Measurements from ENCODE around the gene CTNND1. TPM values are rescaled to one million over a fixed set of nuclear protein-coding genes. Genes with fewer than 3 reads are reported as not detected.

The CTNND1 gene
- total and polyA plus RNA-seq, 2 experiments from 2014 or later, result 39.1 to 136 TPM

DNA sequence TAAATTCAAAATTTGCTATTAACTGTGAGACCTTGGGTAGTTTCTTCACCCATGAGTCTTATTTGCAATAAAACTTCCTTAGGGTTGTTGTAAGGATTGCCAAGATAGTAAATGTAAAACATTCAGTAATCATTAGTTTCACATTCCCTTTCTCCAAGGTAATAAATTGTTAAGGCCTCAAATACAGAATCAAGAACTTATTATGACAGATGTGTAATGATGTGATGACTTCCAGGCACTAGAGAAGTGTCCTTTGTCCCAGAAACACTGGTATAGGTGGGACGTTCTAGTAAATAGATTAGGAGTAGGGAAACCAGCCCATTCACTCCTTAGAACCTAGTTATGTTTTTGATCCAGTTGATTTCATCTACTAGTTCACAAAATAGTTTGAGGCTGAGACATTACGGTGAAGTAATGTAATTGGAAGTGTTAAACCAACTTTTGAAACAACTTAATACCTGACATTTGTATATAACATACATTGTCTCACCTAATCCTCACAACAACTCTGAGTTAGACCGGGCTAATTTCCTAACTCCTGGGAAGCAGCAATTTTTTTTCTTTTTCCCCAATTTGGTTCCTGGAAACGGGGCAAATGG, 25.5 kb downstream of the CTNND1 start:
- no peaks in the 10 kb centered on the region for H3K9me3 Mint-ChIP-seq
- H3K36me3 Mint-ChIP-seq (ENCODE audit: low read depth), result peaks cover 7% of the 10 kb centered on the region
- no peaks in the 10 kb centered on the region for H3K9me2 ChIP-seq (ENCODE audit: insufficient read depth)
- H3K27ac Mint-ChIP-seq, result peak overlapping the region; percentile 86; the same call in 1 of the 2 replicates
- H3K4me3 Mint-ChIP-seq, result no peak overlapping the region
- DNase-seq (ENCODE audit: low spot score) (no peak), ATAC-seq (no peak)
- H3F3A ChIP-seq (replicated peaks; ENCODE audit: low read depth), result no peaks in the 10 kb centered on the region
- no peak overlapping the region for H3K4me3 ChIP-seq
- H3K27me3 ChIP-seq (ENCODE audit: insufficient read depth), result no peaks in the 10 kb centered on the region
- peak overlapping the region; percentile 63 for H3K4me2 ChIP-seq
- H2AFZ ChIP-seq, result no peak overlapping the region
- peaks cover 54% of the 10 kb centered on the region for H3K4me1 Mint-ChIP-seq
- H4K20me1 ChIP-seq (replicated peaks; ENCODE audit: insufficient read depth), result peaks cover 19% of the 10 kb centered on the region
- H3K27ac ChIP-seq (ENCODE audit: low read depth), result peak overlapping the region; percentile 68; the same call in 1 of the 2 replicates
- peaks cover 100% of the 10 kb centered on the region for H3K79me2 ChIP-seq (replicated peaks; ENCODE audit: insufficient read depth)
- H3K27me3 Mint-ChIP-seq (ENCODE audit: insufficient read depth, low read depth, poor library complexity), result peaks cover 6% of the 10 kb centered on the region
- peaks cover 37% of the 10 kb centered on the region for H3K4me1 ChIP-seq (ENCODE audit: insufficient read depth)
- no peaks in the 10 kb centered on the region for H3K36me3 ChIP-seq (ENCODE audit: insufficient read depth)
- TF ChIP-seq ZNF114 (CRISPR knock-in tag; IDR thresholded peaks at IDR 0.05) (no peak), EZH2 (IDR thresholded peaks at IDR 0.05; ENCODE audit: low read depth, unreplicated experiment) (no peak), ZNF462 (CRISPR knock-in tag; IDR thresholded peaks at IDR 0.05) (no peak), STAT1 (IDR thresholded peaks at IDR 0.05; ENCODE audit: unreplicated experiment) (no peak), CREB1 (CRISPR knock-in tag; IDR thresholded peaks at IDR 0.05; ENCODE audit: low read depth) (no peak), ZNF331 (CRISPR knock-in tag; IDR thresholded peaks at IDR 0.05; ENCODE audit: low read depth) (no peak), NANOG (IDR thresholded peaks at IDR 0.05; ENCODE audit: borderline replicate concordance) (no peak), POLR2AphosphoS5 (IDR thresholded peaks at IDR 0.05; ENCODE audit: low read depth) (no peak), REST (IDR thresholded peaks at IDR 0.05; ENCODE audit: unreplicated experiment) (no peak), EZH2phosphoT487 (IDR thresholded peaks at IDR 0.05; ENCODE audit: unreplicated experiment) (no peak), JUNB (IDR thresholded peaks at IDR 0.05; ENCODE audit: unreplicated experiment) (no peak)
- TF ChIP-seq, protein P1, sequence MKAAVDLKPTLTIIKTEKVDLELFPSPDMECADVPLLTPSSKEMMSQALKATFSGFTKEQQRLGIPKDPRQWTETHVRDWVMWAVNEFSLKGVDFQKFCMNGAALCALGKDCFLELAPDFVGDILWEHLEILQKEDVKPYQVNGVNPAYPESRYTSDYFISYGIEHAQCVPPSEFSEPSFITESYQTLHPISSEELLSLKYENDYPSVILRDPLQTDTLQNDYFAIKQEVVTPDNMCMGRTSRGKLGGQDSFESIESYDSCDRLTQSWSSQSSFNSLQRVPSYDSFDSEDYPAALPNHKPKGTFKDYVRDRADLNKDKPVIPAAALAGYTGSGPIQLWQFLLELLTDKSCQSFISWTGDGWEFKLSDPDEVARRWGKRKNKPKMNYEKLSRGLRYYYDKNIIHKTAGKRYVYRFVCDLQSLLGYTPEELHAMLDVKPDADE (IDR thresholded peaks at IDR 0.05), result no peak
- TF ChIP-seq, protein P2, sequence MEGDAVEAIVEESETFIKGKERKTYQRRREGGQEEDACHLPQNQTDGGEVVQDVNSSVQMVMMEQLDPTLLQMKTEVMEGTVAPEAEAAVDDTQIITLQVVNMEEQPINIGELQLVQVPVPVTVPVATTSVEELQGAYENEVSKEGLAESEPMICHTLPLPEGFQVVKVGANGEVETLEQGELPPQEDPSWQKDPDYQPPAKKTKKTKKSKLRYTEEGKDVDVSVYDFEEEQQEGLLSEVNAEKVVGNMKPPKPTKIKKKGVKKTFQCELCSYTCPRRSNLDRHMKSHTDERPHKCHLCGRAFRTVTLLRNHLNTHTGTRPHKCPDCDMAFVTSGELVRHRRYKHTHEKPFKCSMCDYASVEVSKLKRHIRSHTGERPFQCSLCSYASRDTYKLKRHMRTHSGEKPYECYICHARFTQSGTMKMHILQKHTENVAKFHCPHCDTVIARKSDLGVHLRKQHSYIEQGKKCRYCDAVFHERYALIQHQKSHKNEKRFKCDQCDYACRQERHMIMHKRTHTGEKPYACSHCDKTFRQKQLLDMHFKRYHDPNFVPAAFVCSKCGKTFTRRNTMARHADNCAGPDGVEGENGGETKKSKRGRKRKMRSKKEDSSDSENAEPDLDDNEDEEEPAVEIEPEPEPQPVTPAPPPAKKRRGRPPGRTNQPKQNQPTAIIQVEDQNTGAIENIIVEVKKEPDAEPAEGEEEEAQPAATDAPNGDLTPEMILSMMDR (conservative IDR thresholded peaks at IDR 0.05; ENCODE audit: low read depth in 2 of 2), result no peak

Measured in GM23338 (cell line).